Measurements from ENCODE around the gene FANCE.

Gene FANCE

GRCh38 chr6:35491558-35492257 lies 39.6 kb downstream of the FANCE start:
- TF ChIP-seq CTCF (IDR thresholded peaks at IDR 0.05) (no peak), ZFX (IDR thresholded peaks at IDR 0.05; ENCODE audit: borderline replicate concordance) (no peak)
- no peak overlapping the region for H3K27ac ChIP-seq

GRCh38 chr6:35492258-35492973 lies 40.3 kb downstream of the FANCE start:
- H3K27ac ChIP-seq = no peak overlapping the region
- TF ChIP-seq ZFX (IDR thresholded peaks at IDR 0.05; ENCODE audit: borderline replicate concordance) (no peak), CTCF (IDR thresholded peaks at IDR 0.05) (no peak)

- TF ChIP-seq CTCF (IDR thresholded peaks at IDR 0.05) = no peak
- no peak for TF ChIP-seq ZFX (IDR thresholded peaks at IDR 0.05; ENCODE audit: borderline replicate concordance)
- H3K27ac ChIP-seq = no peak overlapping the region
These were observed 40.8 kb downstream of the FANCE start for GRCh38 chr6:35492974-35493284.

GRCh38 chr6:35493307-35493983 lies 41.3 kb downstream of the FANCE start:
- TF ChIP-seq CTCF (IDR thresholded peaks at IDR 0.05) (no peak), ZFX (IDR thresholded peaks at IDR 0.05; ENCODE audit: borderline replicate concordance) (no peak)

GRCh38 chr6:35494161-35494563 lies 42.0 kb downstream of the FANCE start:
- no peak overlapping the region for H3K27ac ChIP-seq
- no peak for TF ChIP-seq ZFX (IDR thresholded peaks at IDR 0.05; ENCODE audit: borderline replicate concordance)
- no peak for TF ChIP-seq CTCF (IDR thresholded peaks at IDR 0.05)

More at GRCh38 chr6:35493307-35493983, 41.3 kb downstream of the FANCE start:
- H3K27ac ChIP-seq = no peak overlapping the region

GRCh38 chr6:35495258-35496035 lies 43.3 kb downstream of the FANCE start:
- no peak overlapping the region for H3K27ac ChIP-seq

More at GRCh38 chr6:35495258-35496035, 43.3 kb downstream of the FANCE start:
- TF ChIP-seq ZFX (IDR thresholded peaks at IDR 0.05; ENCODE audit: borderline replicate concordance) (no peak), CTCF (IDR thresholded peaks at IDR 0.05) (no peak)

Measured in 22Rv1 (cell line).